HG02759 (cell line): ENCODE data around the gene NUTF2.

Source experiments
- ATAC-seq: cut with Tn5 transposase; IDR thresholded peaks from one replicate; pipeline ENCODE4 v1.9.1; 2021; ENCODE audit warnings: mild to moderate bottlenecking, moderate library complexity; ENCODE audit not compliant: unreplicated experiment

Gene NUTF2

GRCh38 chr16:67917140-67917851 is 70.6 kb downstream of the NUTF2 start:
- no peak for ATAC-seq

GRCh38 chr16:67917852-67918236 is 71.1 kb downstream of the NUTF2 start:
- ATAC-seq = no peak

- no peak for ATAC-seq
Observed at GRCh38 chr16:67919622-67920221, 73.0 kb downstream of the NUTF2 start.
